GM18498 (cell line): Measurements from ENCODE around the gene TCL1A.
"Not testable (repeated sequence)": the region's sequence is repeated elsewhere in the genome, so short reads cannot be mapped to it uniquely, and the experiment has no call there.

Experiments
- ATAC-seq: cut with Tn5 transposase; IDR thresholded peaks from one replicate; pipeline ENCODE4 v1.9.1; 2021; ENCODE audit warnings: mild to moderate bottlenecking, moderate library complexity; ENCODE audit not compliant: unreplicated experiment

Gene TCL1A

GRCh38 chr14:95679148-95679815 is 34.6 kb downstream of the TCL1A start:
- no peak for ATAC-seq

DNA sequence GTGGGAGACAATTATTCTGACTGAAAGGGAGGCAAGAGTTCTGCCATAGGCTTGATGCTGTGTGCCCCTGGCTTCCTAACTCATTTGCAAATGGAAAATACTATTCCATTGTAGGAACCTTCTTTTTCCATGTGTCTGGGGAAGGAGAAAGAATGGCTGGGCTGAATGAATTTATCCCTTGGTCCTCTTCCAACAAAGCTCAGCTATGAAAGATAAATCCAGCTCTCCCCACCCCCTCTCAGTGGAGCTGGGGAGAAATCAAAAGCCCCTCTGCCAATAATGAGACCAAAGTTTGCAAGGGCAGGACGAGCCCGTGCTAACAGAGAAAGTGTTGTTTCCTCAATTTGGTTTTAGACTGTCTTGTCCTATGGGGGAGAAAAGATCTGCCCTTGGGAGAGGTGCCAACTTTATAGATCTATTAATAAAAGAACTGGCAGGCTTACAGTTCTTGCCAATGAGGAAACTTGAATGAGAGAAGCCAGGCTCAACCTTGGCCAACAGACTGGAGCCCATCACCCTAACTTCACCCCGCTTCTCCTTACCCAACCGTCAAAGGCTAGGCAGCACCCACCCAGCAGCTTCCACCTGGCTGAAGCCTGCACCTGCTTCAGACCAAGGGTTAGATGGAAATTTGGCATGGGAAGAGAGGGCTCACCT is 36.6 kb downstream of the TCL1A start:
- ATAC-seq: no peak

DNA sequence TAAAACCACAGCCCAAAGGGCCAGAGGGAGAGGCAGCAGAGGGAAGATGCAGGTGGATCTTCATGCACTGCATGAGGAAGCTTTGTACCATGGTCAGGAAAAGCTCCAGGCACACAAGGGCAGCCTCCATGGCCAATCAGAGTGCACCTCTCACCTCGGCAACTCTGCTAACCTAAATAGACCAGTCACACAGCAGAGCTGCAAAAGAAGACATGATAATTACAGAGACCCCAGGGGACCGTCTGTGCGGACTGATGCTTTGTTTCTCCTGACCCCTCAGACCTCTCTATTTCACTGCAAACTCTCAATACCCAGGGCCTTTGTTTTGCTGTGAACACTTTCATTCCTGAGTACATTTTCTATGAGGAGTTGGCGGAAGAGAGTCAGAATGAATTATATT is 38.4 kb downstream of the TCL1A start:
- ATAC-seq: no peak

DNA sequence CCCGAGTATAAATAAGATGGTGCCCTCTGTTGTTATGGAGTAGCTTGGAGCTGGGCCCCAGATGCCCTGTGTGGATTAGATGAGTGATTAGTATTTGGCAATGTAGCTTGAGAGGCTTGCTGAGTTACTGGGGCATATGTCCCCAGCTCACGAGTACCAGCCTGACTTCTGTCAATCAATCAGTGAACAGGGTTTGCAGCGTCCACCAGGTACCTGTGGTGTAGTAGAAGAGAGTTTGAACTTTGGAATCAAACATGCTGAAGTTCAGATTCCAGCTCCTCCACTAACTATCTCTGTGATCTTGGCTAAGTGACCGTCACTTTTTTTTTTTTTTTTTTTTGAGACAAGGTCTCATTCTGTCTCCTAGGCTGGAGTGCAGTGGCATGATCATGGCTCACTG is 39.3 kb downstream of the TCL1A start:
- ATAC-seq: no peak

DNA sequence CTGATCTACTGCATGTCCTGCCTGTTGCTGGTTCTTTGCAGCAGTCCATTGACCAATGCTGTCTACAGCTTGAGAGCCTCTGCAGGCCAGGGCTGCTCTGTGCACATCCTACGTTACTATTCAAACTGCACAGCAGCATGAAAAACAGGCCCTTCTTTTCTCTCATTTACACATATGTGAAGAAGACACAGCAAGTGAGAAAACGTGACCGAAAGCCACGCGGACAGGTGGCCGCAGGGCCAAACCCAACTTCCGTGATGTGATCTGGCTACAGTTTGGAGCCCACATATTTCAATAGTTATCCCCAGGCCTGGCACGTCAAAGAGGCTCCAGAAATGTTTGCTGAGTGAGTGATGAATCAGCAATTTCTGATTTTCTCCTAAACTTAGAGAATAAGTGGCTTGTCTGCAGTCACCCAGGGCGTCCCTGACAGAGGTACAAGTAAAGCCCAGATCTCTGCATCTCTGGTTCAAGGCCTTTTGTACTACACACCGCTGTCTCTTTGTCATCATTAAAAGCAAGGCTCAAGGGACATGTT is 45.6 kb downstream of the TCL1A start:
- ATAC-seq: no peak

DNA sequence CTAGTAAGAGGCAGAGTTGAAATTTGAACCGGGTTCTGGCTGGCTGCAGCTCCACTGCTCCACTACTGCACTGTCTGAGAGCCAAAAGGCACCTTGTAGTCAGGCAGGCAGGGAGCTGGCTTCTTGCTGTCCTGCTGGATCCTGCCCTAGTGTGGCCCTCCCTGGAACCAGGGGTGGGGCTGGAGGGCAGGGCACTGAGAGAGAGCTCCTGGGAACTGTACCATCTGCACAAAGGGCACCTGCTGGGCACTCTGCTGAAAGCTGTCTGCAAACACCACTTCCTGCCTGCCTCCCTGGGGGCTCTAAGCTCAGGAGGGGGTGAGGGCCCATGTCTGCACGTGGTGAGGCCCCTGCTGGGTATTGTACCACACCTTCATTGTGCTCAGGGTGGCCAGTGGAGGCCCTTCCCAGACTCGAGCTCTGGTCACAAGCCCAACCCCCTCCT is 46.7 kb downstream of the TCL1A start:
- no peak for ATAC-seq

DNA sequence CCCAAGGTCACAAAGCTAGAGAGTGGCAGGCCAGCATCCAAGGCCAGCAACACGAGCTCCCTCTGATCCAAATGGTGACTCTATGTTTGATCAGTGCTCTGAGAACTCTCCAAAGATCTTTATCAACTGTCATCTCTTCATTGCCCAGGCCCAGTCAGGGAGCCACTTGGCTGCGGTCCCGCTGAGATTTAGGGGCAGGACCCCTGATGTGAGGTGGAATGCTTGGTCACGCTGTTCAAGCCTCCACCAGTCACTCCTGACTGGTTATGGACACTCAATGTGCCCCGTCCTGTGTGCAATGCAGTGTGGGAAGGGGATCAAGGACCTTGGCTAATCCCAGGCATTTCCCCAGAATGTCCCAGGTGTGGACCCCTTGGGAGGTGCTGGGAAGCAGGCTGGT is 47.5 kb downstream of the TCL1A start:
- ATAC-seq: no peak

DNA sequence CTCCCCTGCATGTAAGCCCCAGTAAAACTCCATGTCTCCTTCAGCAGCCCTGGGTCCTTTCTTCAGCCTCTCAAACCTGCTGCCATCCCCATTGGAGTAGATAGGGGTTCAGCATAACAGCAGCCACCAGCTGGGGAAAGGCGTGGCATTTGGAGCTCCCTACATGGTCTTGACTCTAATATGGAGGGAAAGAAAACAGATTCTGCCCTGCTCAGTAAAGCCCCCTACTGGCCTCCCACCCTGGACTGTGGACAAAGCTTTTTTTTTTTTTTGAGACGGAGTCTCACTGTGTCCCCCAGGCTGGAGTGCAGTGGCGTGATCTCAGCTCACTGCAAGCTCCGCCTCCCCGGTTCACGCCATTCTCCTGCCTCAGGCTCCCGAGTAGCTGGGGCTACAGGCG is 48.4 kb downstream of the TCL1A start:
- not testable (repeated sequence) for ATAC-seq

DNA sequence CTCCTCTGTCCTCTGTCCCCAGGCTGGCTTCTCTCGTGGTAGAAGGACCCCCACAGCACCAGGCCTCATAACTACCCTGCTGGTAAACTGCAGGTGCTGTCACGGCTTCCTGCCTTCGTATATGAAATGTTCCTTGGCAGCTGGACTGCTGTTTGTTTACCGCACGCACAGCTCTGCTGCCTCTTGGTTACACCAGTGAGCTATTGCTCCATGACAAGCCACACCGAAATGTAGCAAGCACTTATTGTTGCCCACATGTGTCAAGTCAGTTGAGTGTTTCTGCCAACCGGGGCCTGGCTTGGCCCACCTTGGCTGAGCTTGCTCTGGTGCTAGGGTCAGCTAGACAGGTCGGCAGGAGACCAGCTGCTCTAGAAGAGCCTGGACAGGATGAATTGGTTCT is 49.4 kb downstream of the TCL1A start:
- peak; percentile 32 for ATAC-seq

DNA sequence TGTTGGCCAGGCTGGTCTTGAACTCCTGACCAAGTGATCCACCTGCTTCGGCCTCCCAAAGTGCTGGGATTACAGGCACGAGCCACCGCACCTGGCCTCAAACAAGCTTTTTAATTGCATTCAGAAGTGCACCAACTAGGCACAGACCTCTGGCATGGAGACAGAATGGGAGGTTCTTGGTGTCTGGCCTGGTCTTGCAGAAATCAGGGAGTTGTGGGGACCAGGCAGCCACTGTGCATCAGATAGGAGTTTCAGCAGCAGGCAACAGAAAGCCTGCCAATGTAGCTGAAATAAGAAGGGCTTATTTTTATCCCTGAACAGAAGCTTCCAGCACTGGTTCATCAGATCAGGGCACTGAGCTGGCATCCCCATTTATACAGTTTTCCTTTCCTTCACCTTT is 49.9 kb downstream of the TCL1A start:
- ATAC-seq: no peak

DNA sequence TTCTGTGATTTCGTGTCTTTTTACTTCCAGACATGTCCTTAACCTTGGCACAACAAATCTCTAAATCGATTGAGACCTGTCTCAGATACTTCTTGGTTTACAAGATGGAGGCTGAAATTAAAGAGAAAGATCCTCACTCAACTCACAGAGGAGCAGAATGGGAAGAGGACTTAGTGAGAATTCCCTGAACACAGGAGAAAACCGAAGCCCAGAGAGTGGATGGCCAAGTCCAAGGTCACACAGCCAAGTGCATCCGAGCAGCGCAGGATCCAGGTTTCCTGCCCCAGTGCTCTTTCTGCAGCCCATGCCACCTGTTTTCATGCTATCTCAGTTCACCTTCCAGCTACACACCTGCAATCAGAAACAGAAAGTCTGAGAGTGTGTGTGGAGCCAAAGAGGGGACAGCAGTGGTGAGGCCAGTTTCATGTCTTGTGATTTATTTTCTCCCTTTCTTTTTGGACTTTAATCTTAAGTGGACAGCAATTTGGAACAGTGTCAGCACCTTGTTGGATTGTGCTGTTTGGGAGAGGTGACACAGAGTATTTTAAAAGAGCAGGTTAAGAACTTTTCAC is 50.6 kb downstream of the TCL1A start:
- ATAC-seq: peak; percentile 35

- peak; percentile 50 for ATAC-seq
Observed at GRCh38 chr14:95662376-95663186, 51.3 kb downstream of the TCL1A start.

DNA sequence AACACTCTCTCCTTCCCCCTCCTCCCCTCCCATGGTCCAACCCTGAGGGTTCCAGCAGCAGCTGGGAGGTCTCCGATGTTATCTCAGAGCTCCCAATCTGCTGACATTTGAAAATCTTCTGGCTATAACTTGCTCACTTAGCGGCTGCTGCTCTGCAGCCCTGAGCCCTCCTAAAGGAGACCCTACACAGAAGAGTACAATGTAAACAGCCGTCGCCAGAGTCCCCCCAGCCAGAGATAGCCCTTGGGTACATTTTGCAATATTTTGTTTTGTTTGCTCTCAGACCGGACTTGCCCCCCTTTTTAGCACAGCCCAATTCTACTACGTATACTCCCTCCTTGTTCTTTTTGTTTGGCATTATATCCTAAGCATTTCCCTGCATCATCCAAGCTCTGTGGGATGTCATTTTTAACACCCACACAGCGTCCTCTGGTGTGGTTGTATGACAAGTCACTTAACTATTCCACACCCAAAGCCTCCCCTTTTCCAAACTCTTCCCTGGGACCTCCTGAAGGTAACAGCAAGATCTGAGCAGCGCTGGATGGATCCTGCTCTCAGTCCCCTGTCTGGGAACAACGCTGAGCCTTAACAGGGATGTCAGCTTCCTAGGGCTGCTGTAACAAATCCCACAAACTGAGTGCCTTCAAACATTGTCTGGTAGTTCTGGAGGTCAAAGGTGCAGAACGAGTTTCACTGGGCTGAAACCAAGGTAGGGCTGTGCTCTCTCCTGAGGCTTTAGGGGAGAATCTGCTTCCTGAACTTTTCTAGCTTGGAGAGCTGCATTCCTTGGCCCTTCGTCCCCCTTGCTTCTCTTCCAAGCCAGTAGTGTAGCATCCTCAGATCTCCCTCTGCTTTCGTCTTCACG is 53.0 kb downstream of the TCL1A start:
- ATAC-seq: no peak

- ATAC-seq: no peak
Observed at GRCh38 chr14:95659990-95660385, 53.9 kb downstream of the TCL1A start.
